ENCODE results near the gene NPY4R2.
"Not testable (repeated sequence)": the region's sequence is repeated elsewhere in the genome, so short reads cannot be mapped to it uniquely, and the experiment has no call there.

The NPY4R2 gene

DNA sequence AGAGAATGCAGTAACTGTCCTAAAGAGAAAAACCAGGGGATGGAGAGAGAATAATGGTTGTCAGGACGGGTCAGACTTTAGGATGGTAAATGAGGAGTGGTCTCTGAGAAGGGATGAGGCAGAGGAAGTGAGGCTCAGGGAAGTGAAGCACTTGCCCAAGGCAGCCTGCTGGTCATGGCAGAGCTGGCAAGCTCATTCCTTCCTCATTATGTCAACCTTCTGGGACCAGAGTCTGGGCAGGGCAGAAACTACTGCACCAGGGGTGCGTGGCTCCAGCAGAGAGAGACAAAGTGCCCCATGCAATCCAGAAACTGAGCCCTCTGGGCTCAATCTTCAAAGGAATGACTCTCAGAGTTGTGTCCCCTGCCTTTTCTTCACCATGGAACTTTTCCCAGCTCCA is 53.6 kb downstream of the NPY4R2 start:
- H3K4me3 ChIP-seq (ENCODE audit: low read depth, low read length); DNase-seq (ENCODE audit: low read depth): not testable (repeated sequence)

Measured in GM12864 (cell line).